ENCODE measurements around the gene SEMA6A.

Gene SEMA6A, protein sequence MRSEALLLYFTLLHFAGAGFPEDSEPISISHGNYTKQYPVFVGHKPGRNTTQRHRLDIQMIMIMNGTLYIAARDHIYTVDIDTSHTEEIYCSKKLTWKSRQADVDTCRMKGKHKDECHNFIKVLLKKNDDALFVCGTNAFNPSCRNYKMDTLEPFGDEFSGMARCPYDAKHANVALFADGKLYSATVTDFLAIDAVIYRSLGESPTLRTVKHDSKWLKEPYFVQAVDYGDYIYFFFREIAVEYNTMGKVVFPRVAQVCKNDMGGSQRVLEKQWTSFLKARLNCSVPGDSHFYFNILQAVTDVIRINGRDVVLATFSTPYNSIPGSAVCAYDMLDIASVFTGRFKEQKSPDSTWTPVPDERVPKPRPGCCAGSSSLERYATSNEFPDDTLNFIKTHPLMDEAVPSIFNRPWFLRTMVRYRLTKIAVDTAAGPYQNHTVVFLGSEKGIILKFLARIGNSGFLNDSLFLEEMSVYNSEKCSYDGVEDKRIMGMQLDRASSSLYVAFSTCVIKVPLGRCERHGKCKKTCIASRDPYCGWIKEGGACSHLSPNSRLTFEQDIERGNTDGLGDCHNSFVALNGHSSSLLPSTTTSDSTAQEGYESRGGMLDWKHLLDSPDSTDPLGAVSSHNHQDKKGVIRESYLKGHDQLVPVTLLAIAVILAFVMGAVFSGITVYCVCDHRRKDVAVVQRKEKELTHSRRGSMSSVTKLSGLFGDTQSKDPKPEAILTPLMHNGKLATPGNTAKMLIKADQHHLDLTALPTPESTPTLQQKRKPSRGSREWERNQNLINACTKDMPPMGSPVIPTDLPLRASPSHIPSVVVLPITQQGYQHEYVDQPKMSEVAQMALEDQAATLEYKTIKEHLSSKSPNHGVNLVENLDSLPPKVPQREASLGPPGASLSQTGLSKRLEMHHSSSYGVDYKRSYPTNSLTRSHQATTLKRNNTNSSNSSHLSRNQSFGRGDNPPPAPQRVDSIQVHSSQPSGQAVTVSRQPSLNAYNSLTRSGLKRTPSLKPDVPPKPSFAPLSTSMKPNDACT

DNA sequence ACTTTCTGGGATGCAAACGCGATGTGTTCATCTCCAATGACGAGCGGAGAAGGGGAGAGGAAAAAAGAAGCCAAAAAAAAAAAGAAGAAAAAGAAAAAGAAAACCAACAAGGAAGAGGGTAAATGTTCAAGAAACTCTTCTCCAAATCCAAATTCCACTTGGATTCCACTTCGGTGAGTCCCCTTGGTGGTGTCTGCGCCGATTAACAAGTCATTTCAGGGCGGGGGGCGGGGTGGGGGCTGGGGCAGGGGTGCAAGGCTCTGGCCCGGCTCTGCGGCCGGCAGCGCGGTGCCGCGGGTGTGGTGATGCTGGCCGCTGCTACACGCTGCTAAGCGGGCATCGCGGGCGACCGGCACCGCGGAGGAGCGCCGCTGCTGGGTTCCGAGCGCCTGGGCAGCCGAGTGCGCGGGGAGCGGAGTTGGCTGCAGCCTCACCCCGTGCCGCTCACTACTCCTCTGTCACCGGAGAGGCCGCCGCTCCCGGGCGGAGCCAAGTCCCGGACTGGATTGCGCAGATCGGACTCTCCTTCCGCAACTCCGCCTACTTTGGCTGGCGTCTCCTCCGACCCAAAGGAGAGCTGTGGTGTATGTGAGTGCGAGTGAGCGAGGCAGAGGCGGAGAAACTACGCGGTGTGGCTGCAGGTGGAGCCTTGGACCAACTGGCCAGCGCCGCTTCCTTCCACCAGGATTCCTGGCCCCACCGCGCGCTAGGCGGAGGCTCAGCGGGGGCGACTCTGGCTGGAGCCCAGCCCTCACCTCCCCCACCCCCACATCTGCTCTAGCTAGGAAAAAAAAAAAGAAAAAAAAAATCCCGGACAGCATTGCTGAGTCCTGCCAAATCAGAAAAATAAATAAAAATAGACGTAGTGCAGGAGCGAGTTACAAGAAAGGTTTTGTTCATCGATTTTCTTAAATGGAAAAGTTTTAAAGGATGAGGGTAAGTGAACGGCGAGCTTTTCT lies at the start of gene SEMA6A:
Gene SEMA6A, minus strand, starts transcription at position 457 of the 959 bp plus-strand sequence. CDS start 69,879 bp downstream, outside the sequence.
- DNase-seq (ENCODE audit: low read depth, low spot score) = peak; percentile 14
- TF ChIP-seq, protein P1, sequence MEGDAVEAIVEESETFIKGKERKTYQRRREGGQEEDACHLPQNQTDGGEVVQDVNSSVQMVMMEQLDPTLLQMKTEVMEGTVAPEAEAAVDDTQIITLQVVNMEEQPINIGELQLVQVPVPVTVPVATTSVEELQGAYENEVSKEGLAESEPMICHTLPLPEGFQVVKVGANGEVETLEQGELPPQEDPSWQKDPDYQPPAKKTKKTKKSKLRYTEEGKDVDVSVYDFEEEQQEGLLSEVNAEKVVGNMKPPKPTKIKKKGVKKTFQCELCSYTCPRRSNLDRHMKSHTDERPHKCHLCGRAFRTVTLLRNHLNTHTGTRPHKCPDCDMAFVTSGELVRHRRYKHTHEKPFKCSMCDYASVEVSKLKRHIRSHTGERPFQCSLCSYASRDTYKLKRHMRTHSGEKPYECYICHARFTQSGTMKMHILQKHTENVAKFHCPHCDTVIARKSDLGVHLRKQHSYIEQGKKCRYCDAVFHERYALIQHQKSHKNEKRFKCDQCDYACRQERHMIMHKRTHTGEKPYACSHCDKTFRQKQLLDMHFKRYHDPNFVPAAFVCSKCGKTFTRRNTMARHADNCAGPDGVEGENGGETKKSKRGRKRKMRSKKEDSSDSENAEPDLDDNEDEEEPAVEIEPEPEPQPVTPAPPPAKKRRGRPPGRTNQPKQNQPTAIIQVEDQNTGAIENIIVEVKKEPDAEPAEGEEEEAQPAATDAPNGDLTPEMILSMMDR (IDR thresholded peaks at IDR 0.05; ENCODE audit: insufficient read depth, low read length, missing control alignments) = no peak
- ChIA-PET POLR2A (no interaction called here), CTCF (interaction anchor here (1.1 kb wide), 1 partner anchor 30 kb away, joined by 4 read pairs; no protein-coding TSS in a partner anchor)
- peak within 1 kb of the TSS; percentile 57 for H3K4me3 ChIP-seq (ENCODE audit: low read depth, low read length)

DNA sequence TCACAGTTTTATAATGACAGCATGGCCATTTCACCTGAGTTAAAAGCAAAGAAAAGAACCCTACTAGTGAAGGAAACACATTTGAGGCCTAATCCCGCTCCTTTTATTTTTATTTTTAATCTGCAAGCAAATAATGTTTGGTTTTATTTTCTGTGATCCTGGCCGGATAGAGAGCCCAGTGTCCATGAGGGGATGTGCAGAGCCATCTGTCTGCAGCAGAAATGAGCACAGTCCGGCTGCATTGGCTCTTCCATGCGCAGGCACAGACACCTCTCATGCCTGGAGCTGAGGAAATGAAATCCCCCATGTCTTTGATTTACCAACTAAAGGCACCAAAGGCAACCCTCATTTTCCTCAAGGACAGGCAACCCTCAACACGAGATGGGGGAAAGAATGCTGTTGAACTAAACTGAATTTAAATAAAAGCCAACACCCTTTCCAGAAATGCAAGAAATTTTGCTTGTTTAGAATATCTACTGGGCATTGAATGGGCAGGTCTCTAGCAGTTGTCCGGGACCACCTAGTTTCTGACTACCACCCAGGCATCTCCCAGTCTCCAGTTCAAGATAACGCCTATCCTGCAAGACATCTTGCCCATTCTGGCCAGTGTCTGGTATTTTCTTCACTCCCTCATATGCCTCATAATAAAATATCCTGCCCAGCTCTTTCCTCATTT lies 47.9 kb upstream of the SEMA6A start:
- CTCF ChIA-PET = no interaction called here
- POLR2A ChIA-PET = no interaction called here
- no peak for DNase-seq (ENCODE audit: low read depth, low spot score)

GRCh38 chr5:116621599-116621998 lies 47.0 kb upstream of the SEMA6A start:
- TF ChIP-seq, protein P1 (IDR thresholded peaks at IDR 0.05; ENCODE audit: insufficient read depth, low read length, missing control alignments) = no peak
- ChIA-PET POLR2A (no interaction called here), CTCF (no interaction called here)
- no peak for DNase-seq (ENCODE audit: low read depth, low spot score)
- H3K4me3 ChIP-seq (ENCODE audit: low read depth, low read length) = no peak overlapping the region

More for the DNA sequence above, 47.9 kb upstream of the SEMA6A start:
- H3K4me3 ChIP-seq (ENCODE audit: low read depth, low read length) = no peak overlapping the region
- TF ChIP-seq, protein P1 (IDR thresholded peaks at IDR 0.05; ENCODE audit: insufficient read depth, low read length, missing control alignments) = no peak

GRCh38 chr5:116616876-116617275 lies 42.3 kb upstream of the SEMA6A start:
- no peak for DNase-seq (ENCODE audit: low read depth, low spot score)
- POLR2A ChIA-PET = no interaction called here
- CTCF ChIA-PET = no interaction called here
- TF ChIP-seq, protein P1 (IDR thresholded peaks at IDR 0.05; ENCODE audit: insufficient read depth, low read length, missing control alignments) = no peak
- H3K4me3 ChIP-seq (ENCODE audit: low read depth, low read length) = no peak overlapping the region

DNA sequence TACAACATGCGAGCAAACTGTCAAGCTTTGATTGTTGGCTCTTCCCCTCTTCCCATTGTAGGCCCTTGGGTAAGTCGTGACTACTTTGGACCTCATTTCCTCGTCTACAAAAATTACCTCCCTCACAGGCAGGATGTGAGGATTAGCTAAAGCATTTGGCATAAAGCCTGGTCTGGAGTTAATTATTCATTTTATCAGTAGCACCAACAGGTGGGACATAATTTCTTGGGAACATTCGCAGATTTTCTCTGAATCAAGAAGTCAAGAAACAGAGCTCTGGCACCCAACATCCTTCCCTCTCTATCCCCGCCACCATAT lies 39.9 kb upstream of the SEMA6A start:
- CTCF ChIA-PET = no interaction called here
- no peak overlapping the region for H3K4me3 ChIP-seq (ENCODE audit: low read depth, low read length)
- POLR2A ChIA-PET = no interaction called here
- TF ChIP-seq, protein P1 (IDR thresholded peaks at IDR 0.05; ENCODE audit: insufficient read depth, low read length, missing control alignments) = no peak
- DNase-seq (ENCODE audit: low read depth, low spot score) = no peak

All from AG04449 (cell line).